NT2/D1 (cell line): Measurements from ENCODE around the gene ECHDC3.

Source experiments
- DNase-seq: peaks from one replicate; pipeline ENCODE4 v3.0.0-alpha.2; 2011; ENCODE audit warnings: low read depth, low spot score
- H3K27me3 ChIP-seq: 2 replicates; pipeline ENCODE4 v1.6.0; 2011; ENCODE audit warnings: mild to moderate bottlenecking; ENCODE audit not compliant: insufficient read length, insufficient read depth
- H3K36me3 ChIP-seq: 2 replicates; pipeline ENCODE4 v1.6.1; 2011; ENCODE audit warnings: mild to moderate bottlenecking, low read length, mixed read lengths; ENCODE audit not compliant: insufficient read depth, insufficient read length
- H3K4me1 ChIP-seq: 2 replicates; pipeline ENCODE4 v1.5.1; 2011; ENCODE audit not compliant: insufficient read depth, insufficient read length
- H3K4me3 ChIP-seq: 2 replicates; pipeline ENCODE4 v1.5.1; 2011; ENCODE audit warnings: low read depth; ENCODE audit not compliant: insufficient read length
- H3K9ac ChIP-seq: 2 replicates; pipeline ENCODE4 v1.6.0; 2011; ENCODE audit warnings: low read depth; ENCODE audit not compliant: insufficient read length
- H3K9me3 ChIP-seq: 2 replicates; pipeline ENCODE4 v1.5.1; 2011; ENCODE audit warnings: mild to moderate bottlenecking, low read length; ENCODE audit not compliant: insufficient read depth
- SUZ12 ChIP-seq: IDR thresholded peaks from 2 replicates; pipeline ENCODE4 v1.6.1; 2011; ENCODE audit not compliant: insufficient read length, insufficient read depth; ENCODE audit errors: extremely low read depth
- YY1 ChIP-seq: IDR thresholded peaks from 2 replicates; pipeline ENCODE4 v1.6.1; 2011; ENCODE audit not compliant: insufficient read length, insufficient read depth
- ZNF274 ChIP-seq: IDR thresholded peaks from 2 replicates; pipeline ENCODE4 v1.6.1; 2011; ENCODE audit warnings: mild to moderate bottlenecking, low read depth, low read length

ECHDC3 gene

DNA sequence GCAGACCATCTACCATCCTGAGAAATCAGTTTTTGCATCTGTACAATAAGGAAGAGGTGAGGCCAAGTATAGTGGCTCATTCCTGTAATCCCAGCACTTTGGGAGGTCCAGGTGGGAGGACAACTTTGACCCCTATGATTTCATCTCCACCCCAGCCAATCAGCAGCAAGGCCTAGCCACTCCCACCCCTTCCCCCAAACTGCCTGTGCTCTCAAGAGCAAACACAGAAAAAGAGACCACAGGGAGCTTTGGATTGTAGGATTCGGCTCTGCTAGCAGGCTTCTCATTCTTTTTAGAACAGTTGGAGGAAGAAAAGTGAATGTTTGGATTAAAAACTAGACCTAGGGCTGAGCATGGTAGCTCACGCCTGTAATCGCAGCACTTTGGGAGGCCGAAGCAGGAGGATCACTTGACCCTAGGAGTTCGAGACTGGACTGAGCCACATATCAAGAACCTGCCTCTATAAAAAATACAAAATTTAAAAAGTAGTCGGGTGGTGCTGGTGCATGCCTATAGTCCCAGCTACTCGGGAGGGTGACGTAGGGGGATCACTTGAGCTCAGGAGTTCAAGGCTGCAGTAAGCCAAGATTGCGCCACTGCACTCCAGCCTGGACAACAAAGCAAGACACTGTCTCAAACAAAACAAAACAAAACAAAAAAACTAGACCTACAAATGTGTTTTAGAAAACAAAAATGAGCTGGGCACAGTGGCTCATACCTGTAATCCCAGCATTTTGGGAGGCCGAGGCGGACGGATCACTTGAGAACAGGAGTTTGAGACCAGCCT, 55.9 kb downstream of the ECHDC3 start:
- Histone ChIP-seq H3K4me1 (peaks cover 5% of the 10 kb centered on the region), H3K36me3 (no peaks in the 10 kb centered on the region), H3K9ac (no peak overlapping the region), H3K9me3 (peaks cover 7% of the 10 kb centered on the region; the same call in 1 of the 2 replicates), H3K27me3 (no peaks in the 10 kb centered on the region), H3K4me3 (no peak overlapping the region)
- no peak for TF ChIP-seq SUZ12
- TF ChIP-seq YY1 = no peak
- TF ChIP-seq ZNF274 = no peak
- no peak for DNase-seq

DNA sequence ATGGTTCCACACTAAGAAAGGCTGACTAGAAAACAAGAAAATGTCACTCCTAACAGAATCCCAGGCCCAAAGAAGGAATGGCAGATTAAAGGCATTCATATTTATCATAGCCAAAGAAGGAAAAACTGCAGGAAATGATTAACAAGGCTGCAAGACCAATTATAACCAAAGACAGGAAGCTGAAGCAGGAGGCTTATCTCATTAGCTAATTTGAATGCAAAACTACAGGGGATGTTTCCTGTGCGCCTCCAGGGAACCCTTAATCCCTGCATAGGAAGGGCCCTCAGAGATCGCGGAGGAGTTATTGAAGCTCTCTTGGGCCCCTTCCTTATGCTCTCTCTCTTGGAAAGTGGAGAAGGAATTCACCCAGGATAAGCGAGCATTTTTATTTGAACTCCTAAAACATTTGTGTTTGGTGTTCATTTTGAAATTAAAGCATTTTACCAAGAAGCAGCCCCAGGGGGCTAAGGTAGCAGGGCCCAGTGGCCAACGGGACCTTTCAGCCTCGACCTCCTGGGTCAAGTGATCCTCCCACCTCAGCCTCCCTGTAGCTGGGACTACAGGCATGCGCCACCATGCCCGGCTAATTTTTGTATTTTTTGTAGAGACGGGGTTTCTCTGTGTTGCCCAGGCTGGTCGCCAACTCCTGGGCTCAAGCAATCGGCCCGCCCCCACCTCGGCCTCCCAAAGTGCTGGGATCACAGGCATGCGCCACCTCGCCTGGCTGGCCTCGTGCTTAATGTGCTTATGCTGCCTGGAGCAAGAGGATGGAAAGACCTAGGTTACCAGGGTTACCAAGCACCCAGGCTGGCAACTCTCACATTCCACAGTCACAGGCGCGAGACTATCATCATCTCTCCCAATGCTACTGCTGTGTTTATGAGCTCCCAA, 56.9 kb downstream of the ECHDC3 start:
- Histone ChIP-seq H3K9ac (no peak overlapping the region), H3K27me3 (no peaks in the 10 kb centered on the region), H3K4me3 (no peak overlapping the region), H3K36me3 (no peaks in the 10 kb centered on the region), H3K4me1 (peaks cover 5% of the 10 kb centered on the region), H3K9me3 (peaks cover under 1% of the 10 kb centered on the region; the same call in 1 of the 2 replicates)
- no peak for DNase-seq
- TF ChIP-seq SUZ12 = no peak
- TF ChIP-seq ZNF274 = no peak
- no peak for TF ChIP-seq YY1

DNA sequence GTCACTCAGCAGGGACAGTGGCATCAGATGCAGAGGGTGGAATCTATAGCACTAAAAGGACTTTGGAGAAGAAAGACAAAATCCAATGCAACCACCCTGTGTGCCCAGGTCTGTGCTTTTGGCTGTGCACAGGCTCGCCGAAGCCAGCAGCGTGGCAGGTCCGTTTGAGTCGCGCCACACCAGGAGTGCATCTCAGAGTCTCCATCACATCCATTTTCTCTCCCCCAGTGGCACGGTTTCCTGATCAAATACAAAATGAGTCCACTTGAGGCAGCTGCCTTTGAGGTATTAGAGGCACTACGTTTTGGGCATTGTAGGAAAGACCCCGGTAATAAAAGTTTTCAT, 57.5 kb downstream of the ECHDC3 start:
- H3K9ac ChIP-seq = no peak overlapping the region
- no peak for TF ChIP-seq YY1
- TF ChIP-seq ZNF274 = no peak
- no peak for TF ChIP-seq SUZ12
- H3K27me3 ChIP-seq = no peaks in the 10 kb centered on the region
- no peak for DNase-seq
- no peaks in the 10 kb centered on the region for H3K9me3 ChIP-seq
- peaks cover 5% of the 10 kb centered on the region for H3K4me1 ChIP-seq
- no peak overlapping the region for H3K4me3 ChIP-seq
- no peaks in the 10 kb centered on the region for H3K36me3 ChIP-seq

DNA sequence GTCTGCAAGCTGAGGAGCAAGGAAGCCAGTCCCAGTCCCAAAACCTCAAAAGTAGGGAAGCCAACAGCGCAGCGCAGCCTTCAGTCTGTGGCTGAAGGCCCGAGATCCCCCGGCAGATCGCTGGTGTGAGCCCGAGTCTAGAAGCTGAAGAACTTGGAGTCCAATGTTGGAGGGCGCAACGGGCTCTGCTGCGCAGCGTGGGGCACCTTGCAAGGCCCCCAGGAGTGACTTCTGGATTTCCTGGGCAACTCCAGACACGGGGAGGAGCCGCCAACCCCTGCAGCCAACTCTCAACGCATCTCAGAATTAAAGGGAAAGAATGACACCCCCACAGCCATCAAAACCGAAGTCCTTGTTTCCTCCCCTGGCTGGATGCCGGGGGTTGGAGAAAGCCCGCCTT, 62.2 kb downstream of the ECHDC3 start:
- Histone ChIP-seq H3K9ac (no peak overlapping the region), H3K4me1 (peaks cover 3% of the 10 kb centered on the region), H3K36me3 (no peaks in the 10 kb centered on the region), H3K27me3 (no peaks in the 10 kb centered on the region), H3K4me3 (no peak overlapping the region), H3K9me3 (no peaks in the 10 kb centered on the region)
- no peak for DNase-seq
- TF ChIP-seq ZNF274 = no peak
- TF ChIP-seq SUZ12 = no peak
- no peak for TF ChIP-seq YY1

DNA sequence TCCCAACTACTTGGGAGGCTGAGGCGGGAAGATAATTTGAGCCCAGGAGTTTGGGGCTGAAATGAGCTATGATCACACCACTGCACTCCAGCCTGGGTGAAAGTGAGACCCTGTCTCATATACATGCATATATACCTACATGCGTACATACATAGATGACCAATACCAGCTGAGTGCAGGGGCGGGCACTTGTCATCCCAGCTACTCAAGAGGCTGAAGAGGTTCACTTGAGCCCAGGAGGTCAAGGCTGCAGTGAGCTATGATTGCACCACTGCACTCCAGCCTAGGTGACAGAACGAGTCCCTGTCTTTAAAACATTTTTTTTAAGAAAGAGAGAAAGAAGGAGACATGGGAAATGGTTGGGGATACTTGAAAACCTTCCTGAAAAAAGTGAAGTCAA, 63.6 kb downstream of the ECHDC3 start:
- no peak for TF ChIP-seq SUZ12
- Histone ChIP-seq H3K4me3 (no peak overlapping the region), H3K36me3 (no peaks in the 10 kb centered on the region), H3K4me1 (peaks cover 4% of the 10 kb centered on the region), H3K9me3 (no peaks in the 10 kb centered on the region), H3K9ac (no peak overlapping the region), H3K27me3 (no peaks in the 10 kb centered on the region)
- no peak for DNase-seq

DNA sequence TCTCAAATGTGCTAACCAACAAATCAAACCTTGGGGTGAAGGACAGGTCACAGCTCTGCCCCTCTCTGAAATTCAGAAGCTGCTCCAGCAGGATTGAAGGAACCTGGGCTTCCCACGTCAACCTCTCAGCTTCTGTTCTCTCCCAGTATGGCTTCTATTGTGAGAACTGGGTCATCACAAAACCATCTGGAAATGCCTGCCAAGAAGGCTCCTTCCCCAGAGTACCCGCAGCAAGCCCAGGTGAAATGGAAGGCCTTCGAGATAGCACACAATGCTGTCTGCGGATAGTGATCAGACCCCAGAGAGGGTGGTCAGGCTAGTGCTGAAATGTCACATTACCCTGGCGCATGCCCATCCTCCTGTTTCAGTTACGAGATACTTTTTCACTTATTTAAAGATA, 64.5 kb downstream of the ECHDC3 start:
- no peaks in the 10 kb centered on the region for H3K9me3 ChIP-seq
- H3K27me3 ChIP-seq = no peaks in the 10 kb centered on the region
- no peak overlapping the region for H3K9ac ChIP-seq
- peaks cover 4% of the 10 kb centered on the region for H3K4me1 ChIP-seq
- TF ChIP-seq ZNF274 (no peak), SUZ12 (no peak), YY1 (no peak)
- no peaks in the 10 kb centered on the region for H3K36me3 ChIP-seq
- H3K4me3 ChIP-seq = no peak overlapping the region
- no peak for DNase-seq

DNA sequence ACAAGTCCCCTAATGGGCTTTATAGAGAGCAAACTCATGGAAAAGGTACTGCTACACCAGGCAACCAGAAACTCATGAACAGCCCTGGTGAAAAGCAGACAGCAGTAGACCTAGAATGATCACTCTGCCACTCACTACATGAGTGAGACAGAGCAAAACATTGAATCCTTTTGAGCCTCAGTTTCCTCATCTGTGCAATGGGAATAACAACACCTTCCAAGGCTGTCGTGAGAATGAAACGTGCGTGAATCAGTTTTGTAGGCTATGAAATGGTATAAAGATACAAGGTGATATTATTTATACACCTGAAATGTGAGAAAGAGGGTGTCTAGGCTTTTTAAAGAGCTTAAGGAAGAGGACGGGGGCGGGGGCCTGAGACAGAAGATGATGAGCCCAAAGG, 66.6 kb downstream of the ECHDC3 start:
- TF ChIP-seq YY1 (no peak), SUZ12 (no peak), ZNF274 (no peak)
- no peaks in the 10 kb centered on the region for H3K36me3 ChIP-seq
- H3K9ac ChIP-seq = no peak overlapping the region
- no peak for DNase-seq
- no peaks in the 10 kb centered on the region for H3K9me3 ChIP-seq
- no peak overlapping the region for H3K4me3 ChIP-seq
- H3K4me1 ChIP-seq = peaks cover 4% of the 10 kb centered on the region
- no peaks in the 10 kb centered on the region for H3K27me3 ChIP-seq
